ENCODE data around the gene DCANP1. TPM values are rescaled to one million over a fixed set of nuclear protein-coding genes. Genes with fewer than 3 reads are reported as not detected.

The DCANP1 gene
- total and polyA plus RNA-seq, 2 of the 13 experiments (the other 11 are each of a cell fraction or from before 2014, with no cell fraction given): not detected

DNA sequence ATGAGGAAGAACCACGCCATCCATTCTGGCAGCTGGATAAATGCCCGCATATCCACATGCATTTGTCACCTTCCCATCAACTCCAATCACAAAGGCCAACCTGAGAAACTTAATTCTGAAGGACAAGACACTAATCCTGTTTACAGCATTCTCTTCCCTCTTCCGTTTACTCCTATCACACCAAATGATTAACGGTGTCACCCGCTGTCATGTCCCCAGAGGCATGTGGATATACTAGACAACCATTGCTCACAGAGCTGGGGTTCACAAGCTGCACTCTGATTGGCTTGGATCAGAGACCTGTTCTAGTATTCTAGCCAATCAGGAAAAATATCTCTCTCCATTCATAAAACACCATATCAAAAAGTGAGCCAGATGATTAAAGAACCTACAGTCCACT lies 51.7 kb downstream of the DCANP1 start (continued):
- TF ChIP-seq, protein P1, sequence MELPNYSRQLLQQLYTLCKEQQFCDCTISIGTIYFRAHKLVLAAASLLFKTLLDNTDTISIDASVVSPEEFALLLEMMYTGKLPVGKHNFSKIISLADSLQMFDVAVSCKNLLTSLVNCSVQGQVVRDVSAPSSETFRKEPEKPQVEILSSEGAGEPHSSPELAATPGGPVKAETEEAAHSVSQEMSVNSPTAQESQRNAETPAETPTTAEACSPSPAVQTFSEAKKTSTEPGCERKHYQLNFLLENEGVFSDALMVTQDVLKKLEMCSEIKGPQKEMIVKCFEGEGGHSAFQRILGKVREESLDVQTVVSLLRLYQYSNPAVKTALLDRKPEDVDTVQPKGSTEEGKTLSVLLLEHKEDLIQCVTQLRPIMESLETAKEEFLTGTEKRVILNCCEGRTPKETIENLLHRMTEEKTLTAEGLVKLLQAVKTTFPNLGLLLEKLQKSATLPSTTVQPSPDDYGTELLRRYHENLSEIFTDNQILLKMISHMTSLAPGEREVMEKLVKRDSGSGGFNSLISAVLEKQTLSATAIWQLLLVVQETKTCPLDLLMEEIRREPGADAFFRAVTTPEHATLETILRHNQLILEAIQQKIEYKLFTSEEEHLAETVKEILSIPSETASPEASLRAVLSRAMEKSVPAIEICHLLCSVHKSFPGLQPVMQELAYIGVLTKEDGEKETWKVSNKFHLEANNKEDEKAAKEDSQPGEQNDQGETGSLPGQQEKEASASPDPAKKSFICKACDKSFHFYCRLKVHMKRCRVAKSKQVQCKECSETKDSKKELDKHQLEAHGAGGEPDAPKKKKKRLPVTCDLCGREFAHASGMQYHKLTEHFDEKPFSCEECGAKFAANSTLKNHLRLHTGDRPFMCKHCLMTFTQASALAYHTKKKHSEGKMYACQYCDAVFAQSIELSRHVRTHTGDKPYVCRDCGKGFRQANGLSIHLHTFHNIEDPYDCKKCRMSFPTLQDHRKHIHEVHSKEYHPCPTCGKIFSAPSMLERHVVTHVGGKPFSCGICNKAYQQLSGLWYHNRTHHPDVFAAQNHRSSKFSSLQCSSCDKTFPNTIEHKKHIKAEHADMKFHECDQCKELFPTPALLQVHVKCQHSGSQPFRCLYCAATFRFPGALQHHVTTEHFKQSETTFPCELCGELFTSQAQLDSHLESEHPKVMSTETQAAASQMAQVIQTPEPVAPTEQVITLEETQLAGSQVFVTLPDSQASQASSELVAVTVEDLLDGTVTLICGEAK (IDR thresholded peaks at IDR 0.05): no peak
- TF ChIP-seq, protein P1 (CRISPR knock-in tag; IDR thresholded peaks at IDR 0.05): no peak
- TF ChIP-seq, protein P2, sequence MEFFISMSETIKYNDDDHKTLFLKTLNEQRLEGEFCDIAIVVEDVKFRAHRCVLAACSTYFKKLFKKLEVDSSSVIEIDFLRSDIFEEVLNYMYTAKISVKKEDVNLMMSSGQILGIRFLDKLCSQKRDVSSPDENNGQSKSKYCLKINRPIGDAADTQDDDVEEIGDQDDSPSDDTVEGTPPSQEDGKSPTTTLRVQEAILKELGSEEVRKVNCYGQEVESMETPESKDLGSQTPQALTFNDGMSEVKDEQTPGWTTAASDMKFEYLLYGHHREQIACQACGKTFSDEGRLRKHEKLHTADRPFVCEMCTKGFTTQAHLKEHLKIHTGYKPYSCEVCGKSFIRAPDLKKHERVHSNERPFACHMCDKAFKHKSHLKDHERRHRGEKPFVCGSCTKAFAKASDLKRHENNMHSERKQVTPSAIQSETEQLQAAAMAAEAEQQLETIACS (CRISPR knock-in tag; IDR thresholded peaks at IDR 0.05): no peak
- TF ChIP-seq NFKBIZ (CRISPR knock-in tag; IDR thresholded peaks at IDR 0.05) (no peak), REXO4 (CRISPR knock-in tag; IDR thresholded peaks at IDR 0.05; ENCODE audit: borderline replicate concordance) (no peak), NAIF1 (CRISPR knock-in tag; IDR thresholded peaks at IDR 0.05; ENCODE audit: borderline replicate concordance) (no peak), ZNF382 (CRISPR knock-in tag; IDR thresholded peaks at IDR 0.05; ENCODE audit: borderline replicate concordance) (no peak), REPIN1 (CRISPR knock-in tag; IDR thresholded peaks at IDR 0.05; ENCODE audit: borderline replicate concordance, low read depth) (no peak)
- TF ChIP-seq, protein P3, sequence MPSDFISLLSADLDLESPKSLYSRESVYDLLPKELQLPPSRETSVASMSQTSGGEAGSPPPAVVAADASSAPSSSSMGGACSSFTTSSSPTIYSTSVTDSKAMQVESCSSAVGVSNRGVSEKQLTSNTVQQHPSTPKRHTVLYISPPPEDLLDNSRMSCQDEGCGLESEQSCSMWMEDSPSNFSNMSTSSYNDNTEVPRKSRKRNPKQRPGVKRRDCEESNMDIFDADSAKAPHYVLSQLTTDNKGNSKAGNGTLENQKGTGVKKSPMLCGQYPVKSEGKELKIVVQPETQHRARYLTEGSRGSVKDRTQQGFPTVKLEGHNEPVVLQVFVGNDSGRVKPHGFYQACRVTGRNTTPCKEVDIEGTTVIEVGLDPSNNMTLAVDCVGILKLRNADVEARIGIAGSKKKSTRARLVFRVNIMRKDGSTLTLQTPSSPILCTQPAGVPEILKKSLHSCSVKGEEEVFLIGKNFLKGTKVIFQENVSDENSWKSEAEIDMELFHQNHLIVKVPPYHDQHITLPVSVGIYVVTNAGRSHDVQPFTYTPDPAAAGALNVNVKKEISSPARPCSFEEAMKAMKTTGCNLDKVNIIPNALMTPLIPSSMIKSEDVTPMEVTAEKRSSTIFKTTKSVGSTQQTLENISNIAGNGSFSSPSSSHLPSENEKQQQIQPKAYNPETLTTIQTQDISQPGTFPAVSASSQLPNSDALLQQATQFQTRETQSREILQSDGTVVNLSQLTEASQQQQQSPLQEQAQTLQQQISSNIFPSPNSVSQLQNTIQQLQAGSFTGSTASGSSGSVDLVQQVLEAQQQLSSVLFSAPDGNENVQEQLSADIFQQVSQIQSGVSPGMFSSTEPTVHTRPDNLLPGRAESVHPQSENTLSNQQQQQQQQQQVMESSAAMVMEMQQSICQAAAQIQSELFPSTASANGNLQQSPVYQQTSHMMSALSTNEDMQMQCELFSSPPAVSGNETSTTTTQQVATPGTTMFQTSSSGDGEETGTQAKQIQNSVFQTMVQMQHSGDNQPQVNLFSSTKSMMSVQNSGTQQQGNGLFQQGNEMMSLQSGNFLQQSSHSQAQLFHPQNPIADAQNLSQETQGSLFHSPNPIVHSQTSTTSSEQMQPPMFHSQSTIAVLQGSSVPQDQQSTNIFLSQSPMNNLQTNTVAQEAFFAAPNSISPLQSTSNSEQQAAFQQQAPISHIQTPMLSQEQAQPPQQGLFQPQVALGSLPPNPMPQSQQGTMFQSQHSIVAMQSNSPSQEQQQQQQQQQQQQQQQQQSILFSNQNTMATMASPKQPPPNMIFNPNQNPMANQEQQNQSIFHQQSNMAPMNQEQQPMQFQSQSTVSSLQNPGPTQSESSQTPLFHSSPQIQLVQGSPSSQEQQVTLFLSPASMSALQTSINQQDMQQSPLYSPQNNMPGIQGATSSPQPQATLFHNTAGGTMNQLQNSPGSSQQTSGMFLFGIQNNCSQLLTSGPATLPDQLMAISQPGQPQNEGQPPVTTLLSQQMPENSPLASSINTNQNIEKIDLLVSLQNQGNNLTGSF (CRISPR knock-in tag; IDR thresholded peaks at IDR 0.05): no peak
- TF ChIP-seq, protein P4, sequence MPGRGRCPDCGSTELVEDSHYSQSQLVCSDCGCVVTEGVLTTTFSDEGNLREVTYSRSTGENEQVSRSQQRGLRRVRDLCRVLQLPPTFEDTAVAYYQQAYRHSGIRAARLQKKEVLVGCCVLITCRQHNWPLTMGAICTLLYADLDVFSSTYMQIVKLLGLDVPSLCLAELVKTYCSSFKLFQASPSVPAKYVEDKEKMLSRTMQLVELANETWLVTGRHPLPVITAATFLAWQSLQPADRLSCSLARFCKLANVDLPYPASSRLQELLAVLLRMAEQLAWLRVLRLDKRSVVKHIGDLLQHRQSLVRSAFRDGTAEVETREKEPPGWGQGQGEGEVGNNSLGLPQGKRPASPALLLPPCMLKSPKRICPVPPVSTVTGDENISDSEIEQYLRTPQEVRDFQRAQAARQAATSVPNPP (CRISPR knock-in tag; IDR thresholded peaks at IDR 0.05): no peak
- TF ChIP-seq, protein P5, sequence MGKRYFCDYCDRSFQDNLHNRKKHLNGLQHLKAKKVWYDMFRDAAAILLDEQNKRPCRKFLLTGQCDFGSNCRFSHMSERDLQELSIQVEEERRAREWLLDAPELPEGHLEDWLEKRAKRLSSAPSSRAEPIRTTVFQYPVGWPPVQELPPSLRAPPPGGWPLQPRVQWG (CRISPR knock-in tag; IDR thresholded peaks at IDR 0.05; ENCODE audit: borderline replicate concordance, low read depth): no peak

Measured in HepG2 (cell line).